ENCODE results near the gene CGA.

Gene CGA

DNA sequence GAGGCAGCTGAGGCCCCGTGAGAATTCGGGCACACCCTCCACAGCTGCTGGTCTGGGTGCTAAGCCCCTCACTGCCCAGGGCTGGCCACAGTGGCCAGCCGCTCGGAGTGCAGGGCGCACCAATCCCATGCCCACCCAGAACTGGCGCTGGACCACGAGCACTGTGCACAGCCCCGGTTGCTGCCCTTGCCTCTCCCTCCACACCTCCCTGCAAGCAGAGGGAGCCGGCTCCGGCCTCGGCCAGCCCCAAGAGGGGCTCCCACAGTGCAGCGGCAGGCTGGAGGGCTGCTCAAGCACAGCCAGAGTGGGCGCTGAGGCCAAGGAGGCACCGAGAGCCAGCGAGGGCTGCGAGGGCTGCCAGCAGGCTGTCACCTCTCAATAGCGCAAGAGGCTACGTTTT is 35.0 kb downstream of the CGA start:
- TF ChIP-seq SIN3A (IDR thresholded peaks at IDR 0.05; ENCODE audit: borderline replicate concordance, insufficient read depth, low read length) (no peak), TAF1 (IDR thresholded peaks at IDR 0.05; ENCODE audit: borderline replicate concordance, insufficient read depth, low read length) (no peak), FOXP2 (optimal IDR thresholded peaks at IDR 0.05; ENCODE audit: borderline replicate concordance, extremely low read depth, extremely low read length, insufficient read depth) (no peak), POLR2AphosphoS5 (IDR thresholded peaks at IDR 0.05; ENCODE audit: low read depth, low read length) (no peak)
- TF ChIP-seq, protein P1, sequence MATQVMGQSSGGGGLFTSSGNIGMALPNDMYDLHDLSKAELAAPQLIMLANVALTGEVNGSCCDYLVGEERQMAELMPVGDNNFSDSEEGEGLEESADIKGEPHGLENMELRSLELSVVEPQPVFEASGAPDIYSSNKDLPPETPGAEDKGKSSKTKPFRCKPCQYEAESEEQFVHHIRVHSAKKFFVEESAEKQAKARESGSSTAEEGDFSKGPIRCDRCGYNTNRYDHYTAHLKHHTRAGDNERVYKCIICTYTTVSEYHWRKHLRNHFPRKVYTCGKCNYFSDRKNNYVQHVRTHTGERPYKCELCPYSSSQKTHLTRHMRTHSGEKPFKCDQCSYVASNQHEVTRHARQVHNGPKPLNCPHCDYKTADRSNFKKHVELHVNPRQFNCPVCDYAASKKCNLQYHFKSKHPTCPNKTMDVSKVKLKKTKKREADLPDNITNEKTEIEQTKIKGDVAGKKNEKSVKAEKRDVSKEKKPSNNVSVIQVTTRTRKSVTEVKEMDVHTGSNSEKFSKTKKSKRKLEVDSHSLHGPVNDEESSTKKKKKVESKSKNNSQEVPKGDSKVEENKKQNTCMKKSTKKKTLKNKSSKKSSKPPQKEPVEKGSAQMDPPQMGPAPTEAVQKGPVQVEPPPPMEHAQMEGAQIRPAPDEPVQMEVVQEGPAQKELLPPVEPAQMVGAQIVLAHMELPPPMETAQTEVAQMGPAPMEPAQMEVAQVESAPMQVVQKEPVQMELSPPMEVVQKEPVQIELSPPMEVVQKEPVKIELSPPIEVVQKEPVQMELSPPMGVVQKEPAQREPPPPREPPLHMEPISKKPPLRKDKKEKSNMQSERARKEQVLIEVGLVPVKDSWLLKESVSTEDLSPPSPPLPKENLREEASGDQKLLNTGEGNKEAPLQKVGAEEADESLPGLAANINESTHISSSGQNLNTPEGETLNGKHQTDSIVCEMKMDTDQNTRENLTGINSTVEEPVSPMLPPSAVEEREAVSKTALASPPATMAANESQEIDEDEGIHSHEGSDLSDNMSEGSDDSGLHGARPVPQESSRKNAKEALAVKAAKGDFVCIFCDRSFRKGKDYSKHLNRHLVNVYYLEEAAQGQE (IDR thresholded peaks at IDR 0.05; ENCODE audit: insufficient read depth in 1 of 2, low read depth in 2 of 2, low read length in 2 of 2): no peak

DNA sequence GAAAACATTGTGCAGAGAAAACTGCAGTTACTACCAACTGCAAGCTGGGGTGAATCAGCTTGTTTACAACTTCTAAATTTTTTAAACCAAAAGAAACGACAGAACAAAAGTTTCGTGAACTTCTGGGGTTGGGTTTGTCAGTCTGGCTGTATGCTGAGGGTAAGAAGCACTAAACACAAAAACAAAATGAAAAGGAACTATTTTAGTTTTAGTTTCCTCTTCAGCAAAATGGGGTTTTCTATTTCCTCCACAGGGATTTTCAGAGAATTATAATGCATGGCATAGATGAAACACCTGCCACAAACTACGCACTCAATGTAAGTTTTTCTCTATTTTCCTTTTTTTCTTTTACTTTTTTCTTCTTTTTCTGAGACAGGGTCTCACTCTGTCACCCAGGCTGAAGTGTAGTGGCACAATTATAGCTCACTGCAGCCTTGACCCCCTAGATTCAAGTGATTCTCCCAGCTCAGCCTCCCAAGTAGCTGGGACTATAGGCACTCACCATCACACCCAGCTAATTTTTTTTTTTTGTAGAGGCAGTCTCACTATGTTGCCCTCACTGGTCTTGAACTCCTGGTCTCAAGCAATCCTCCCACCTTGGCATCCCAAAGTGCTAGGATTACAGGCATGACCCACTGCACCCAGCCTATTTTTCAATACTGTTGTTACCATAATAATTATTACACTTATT is 40.6 kb downstream of the CGA start:
- no peak for TF ChIP-seq POLR2AphosphoS5 (IDR thresholded peaks at IDR 0.05; ENCODE audit: low read depth, low read length)
- no peak for TF ChIP-seq FOXP2 (optimal IDR thresholded peaks at IDR 0.05; ENCODE audit: borderline replicate concordance, extremely low read depth, extremely low read length, insufficient read depth)
- TF ChIP-seq, protein P1 (IDR thresholded peaks at IDR 0.05; ENCODE audit: insufficient read depth in 1 of 2, low read depth in 2 of 2, low read length in 2 of 2): no peak
- TF ChIP-seq TAF1 (IDR thresholded peaks at IDR 0.05; ENCODE audit: borderline replicate concordance, insufficient read depth, low read length): no peak
- TF ChIP-seq SIN3A (IDR thresholded peaks at IDR 0.05; ENCODE audit: borderline replicate concordance, insufficient read depth, low read length): no peak

DNA sequence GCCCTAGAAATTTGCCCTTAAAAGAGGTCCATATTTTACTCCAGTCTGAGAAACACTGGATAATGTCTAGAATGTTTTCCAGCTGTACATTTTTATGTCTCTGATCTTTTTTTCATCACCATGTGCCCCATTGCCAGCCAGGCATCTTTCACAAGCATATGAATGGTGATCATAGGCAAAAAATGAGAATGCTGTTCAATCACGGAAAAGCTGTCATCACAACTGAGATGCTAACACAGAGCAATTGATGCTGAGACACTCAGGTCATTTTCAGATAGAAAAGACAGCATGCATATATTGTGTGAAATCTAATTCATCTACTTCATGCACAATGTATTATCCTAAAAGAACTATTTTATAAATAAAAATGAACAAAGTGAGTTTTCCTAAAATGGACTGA is 41.6 kb downstream of the CGA start:
- no peak for TF ChIP-seq FOXP2 (optimal IDR thresholded peaks at IDR 0.05; ENCODE audit: borderline replicate concordance, extremely low read depth, extremely low read length, insufficient read depth)
- TF ChIP-seq, protein P1 (IDR thresholded peaks at IDR 0.05; ENCODE audit: insufficient read depth in 1 of 2, low read depth in 2 of 2, low read length in 2 of 2): no peak
- no peak for TF ChIP-seq SIN3A (IDR thresholded peaks at IDR 0.05; ENCODE audit: borderline replicate concordance, insufficient read depth, low read length)
- TF ChIP-seq TAF1 (IDR thresholded peaks at IDR 0.05; ENCODE audit: borderline replicate concordance, insufficient read depth, low read length): no peak
- TF ChIP-seq POLR2AphosphoS5 (IDR thresholded peaks at IDR 0.05; ENCODE audit: low read depth, low read length): no peak

DNA sequence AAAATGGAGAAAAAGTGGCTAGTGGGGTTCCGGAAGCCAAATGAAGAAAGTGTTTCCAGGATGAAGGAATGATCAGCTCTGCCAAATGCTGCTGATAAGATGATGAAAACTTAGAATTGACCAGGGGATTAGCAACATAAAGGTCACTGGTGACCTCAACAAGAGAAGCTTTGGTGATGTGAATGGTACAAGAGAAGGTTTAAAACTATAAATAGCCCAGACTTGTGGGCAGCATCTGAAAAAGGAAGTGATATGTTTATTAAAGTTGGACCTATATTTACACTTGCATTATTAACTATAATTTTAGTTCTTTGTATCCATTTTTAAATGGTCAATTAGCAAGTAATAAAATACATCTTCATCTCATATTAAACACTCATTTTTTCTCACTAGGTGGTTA is 45.1 kb downstream of the CGA start:
- TF ChIP-seq TAF1 (IDR thresholded peaks at IDR 0.05; ENCODE audit: borderline replicate concordance, insufficient read depth, low read length) (no peak), POLR2AphosphoS5 (IDR thresholded peaks at IDR 0.05; ENCODE audit: low read depth, low read length) (no peak), SIN3A (IDR thresholded peaks at IDR 0.05; ENCODE audit: borderline replicate concordance, insufficient read depth, low read length) (no peak), FOXP2 (optimal IDR thresholded peaks at IDR 0.05; ENCODE audit: borderline replicate concordance, extremely low read depth, extremely low read length, insufficient read depth) (no peak)
- TF ChIP-seq, protein P1 (IDR thresholded peaks at IDR 0.05; ENCODE audit: insufficient read depth in 1 of 2, low read depth in 2 of 2, low read length in 2 of 2): no peak
